ENCODE results near the gene ZIC1.

GRCh38 chr3:147393261-147393942 lies 15.8 kb upstream of the ZIC1 start:
- TF ChIP-seq, protein P1, sequence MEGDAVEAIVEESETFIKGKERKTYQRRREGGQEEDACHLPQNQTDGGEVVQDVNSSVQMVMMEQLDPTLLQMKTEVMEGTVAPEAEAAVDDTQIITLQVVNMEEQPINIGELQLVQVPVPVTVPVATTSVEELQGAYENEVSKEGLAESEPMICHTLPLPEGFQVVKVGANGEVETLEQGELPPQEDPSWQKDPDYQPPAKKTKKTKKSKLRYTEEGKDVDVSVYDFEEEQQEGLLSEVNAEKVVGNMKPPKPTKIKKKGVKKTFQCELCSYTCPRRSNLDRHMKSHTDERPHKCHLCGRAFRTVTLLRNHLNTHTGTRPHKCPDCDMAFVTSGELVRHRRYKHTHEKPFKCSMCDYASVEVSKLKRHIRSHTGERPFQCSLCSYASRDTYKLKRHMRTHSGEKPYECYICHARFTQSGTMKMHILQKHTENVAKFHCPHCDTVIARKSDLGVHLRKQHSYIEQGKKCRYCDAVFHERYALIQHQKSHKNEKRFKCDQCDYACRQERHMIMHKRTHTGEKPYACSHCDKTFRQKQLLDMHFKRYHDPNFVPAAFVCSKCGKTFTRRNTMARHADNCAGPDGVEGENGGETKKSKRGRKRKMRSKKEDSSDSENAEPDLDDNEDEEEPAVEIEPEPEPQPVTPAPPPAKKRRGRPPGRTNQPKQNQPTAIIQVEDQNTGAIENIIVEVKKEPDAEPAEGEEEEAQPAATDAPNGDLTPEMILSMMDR (conservative IDR thresholded peaks at IDR 0.05): no peak
- no peak for TF ChIP-seq EZH2 (IDR thresholded peaks at IDR 0.05; ENCODE audit: low read depth)

Measured in PC-9 (cell line).